A549 (cell line): Measurements from ENCODE around the gene TIGD1. TPM values are rescaled to one million over a fixed set of nuclear protein-coding genes. Genes with fewer than 3 reads are reported as not detected.

Source experiments
- ATAC-seq, 2 experiments: fragments of 200-7000 bp in 1 of 2; fragments of >200 bp in 1 of 2; cut with Nextera tagmentation in 1 of 2; cut with Tn5 transposase in 1 of 2; 3 replicates each; pipeline versions ENCODE4 v1.8.0 to v1.9.1; 2018 to 2020; ENCODE audit warnings: mild to moderate bottlenecking in 1 of 2, moderate library complexity in 1 of 2
- CTCF ChIA-PET: fragments of 300-600 bp; sonication (Branson Sonifier 250); formaldehyde crosslinking; extraction: SDS; loops from one replicate; lab custom pipeline; 2021; ENCODE audit warnings: antibody characterized with exemption, inconsistent platforms; lab: Yijun Ruan, JAX
- POLR2A ChIA-PET: fragments of 350-600 bp; formaldehyde crosslinking; extraction: SDS; loops from one replicate; lab custom pipeline; 2021; ENCODE audit warnings: antibody characterized with exemption, inconsistent platforms; lab: Yijun Ruan, JAX
- DNase-seq, 2 experiments: peaks; one replicate each; pipeline versions ENCODE4 v3.0.0 to v3.0.0-alpha.2; 2011 to 2016; ENCODE audit warnings: low read depth in 1 of 2, low spot score in 1 of 2
- FAIRE-seq: peaks from 2 replicates; lab custom pipeline; 2011; peaks lifted over from hg19 to GRCh38; lab: Jason Lieb, UNC
- H3K27ac ChIP-seq, 2 experiments: fragments of >200 bp; sonication (Bioruptor Twin); formaldehyde crosslinking; 3 replicates each; pipeline ENCODE4 v1.5.1; 2016 to 2017
- H3K4me1 ChIP-seq: fragments of >200 bp; sonication (Bioruptor Twin); formaldehyde crosslinking; 3 replicates; pipeline ENCODE4 v1.6.1; 2016
- H3K4me2 ChIP-seq: fragments of >200 bp; sonication (Bioruptor Twin); formaldehyde crosslinking; 3 replicates; pipeline ENCODE4 v1.6.1; 2016
- H3K4me3 ChIP-seq: fragments of >200 bp; sonication (Bioruptor Twin); formaldehyde crosslinking; 3 replicates; pipeline ENCODE4 v1.5.1; 2016
- H3K9me3 ChIP-seq: fragments of >200 bp; sonication (Bioruptor Twin); formaldehyde crosslinking; 3 replicates; pipeline ENCODE4 v1.6.1; 2016
- BHLHE40 ChIP-seq: IDR thresholded peaks from 2 replicates; pipeline ENCODE4 v1.6.1; 2012; ENCODE audit warnings: low read depth, low read length, inconsistent platforms
- CBX8 ChIP-seq: fragments of 200-600 bp; sonication (generic); IDR thresholded peaks from 2 replicates; pipeline ENCODE4 v1.6.1; 2016
- CEBPB ChIP-seq, 2 experiments: fragments of >200 bp in 1 of 2; sonication (Bioruptor Twin) in 1 of 2; formaldehyde crosslinking in 1 of 2; IDR thresholded peaks; 2 replicates each; pipeline ENCODE4 v1.6.1; 2012 to 2016
- CHD2 ChIP-seq: fragments of 150-350 bp; IDR thresholded peaks from 2 replicates; pipeline ENCODE4 v1.6.1; 2014; ENCODE audit warnings: low read length; ENCODE audit not compliant: partially characterized antibody
- EHF ChIP-seq: fragments of 250-450 bp; sonication (Bioruptor Pico); IDR thresholded peaks from 2 replicates; pipeline ENCODE4 v1.5.0; 2020; ENCODE audit warnings: mild to moderate bottlenecking
- ELK1 ChIP-seq: fragments of 150-350 bp; IDR thresholded peaks from 2 replicates; pipeline ENCODE4 v1.6.1; 2014; ENCODE audit warnings: low read depth, mild to moderate bottlenecking, low read length
- ESRRA ChIP-seq: fragments of 150-350 bp; IDR thresholded peaks from 2 replicates; pipeline ENCODE4 v1.6.1; 2014; ENCODE audit warnings: mild to moderate bottlenecking, low read length, borderline replicate concordance
- FOSL2 ChIP-seq, 2 experiments: fragments of 450-650 bp in 1 of 2; fragments of >200 bp in 1 of 2; sonication (Bioruptor Twin) in 1 of 2; formaldehyde crosslinking; IDR thresholded peaks; 2 replicates each; pipeline versions ENCODE4 v1.5.0 to v1.6.1; 2016 to 2020; ENCODE audit warnings: mild to moderate bottlenecking in 1 of 2, moderate library complexity in 1 of 2
- HEYL ChIP-seq: fragments of 250-450 bp; sonication (Bioruptor Pico); IDR thresholded peaks from 2 replicates; pipeline ENCODE4 v1.8.0; 2021; ENCODE audit warnings: mild to moderate bottlenecking, moderate library complexity
- JUN ChIP-seq, 2 experiments: fragments of >200 bp; sonication (Bioruptor Twin); formaldehyde crosslinking; IDR thresholded peaks; 2 replicates in 1 of 2; 3 replicates in 1 of 2; pipeline ENCODE4 v1.6.1; 2016 to 2017
- KDM1A ChIP-seq: fragments of 200-600 bp; sonication (generic); IDR thresholded peaks from 2 replicates; pipeline ENCODE4 v1.6.1; 2016; ENCODE audit warnings: low read depth, mild to moderate bottlenecking
- KDM5A ChIP-seq: fragments of 200-600 bp; sonication (generic); IDR thresholded peaks from 2 replicates; pipeline ENCODE4 v1.6.1; 2016; ENCODE audit warnings: antibody characterized with exemption, mild to moderate bottlenecking
- MAZ ChIP-seq: fragments of 150-350 bp; IDR thresholded peaks from 2 replicates; pipeline ENCODE4 v1.6.1; 2014; ENCODE audit warnings: antibody characterized with exemption, low read depth, low read length, borderline replicate concordance
- NR3C1 ChIP-seq: fragments of >200 bp; sonication (Bioruptor Twin); formaldehyde crosslinking; IDR thresholded peaks from 3 replicates; pipeline ENCODE4 v1.6.1; 2017
- POLR2AphosphoS2 ChIP-seq: conservative IDR thresholded peaks from 2 replicates; pipeline ENCODE4 v1.6.1; 2012; ENCODE audit warnings: low read length, improper control_type of control experiment, inconsistent platforms
- RARB ChIP-seq: fragments of 250-450 bp; sonication (Bioruptor Pico); IDR thresholded peaks from 2 replicates; pipeline ENCODE4 v1.8.0; 2021; ENCODE audit warnings: mild to moderate bottlenecking, moderate library complexity
- REST ChIP-seq: fragments of 200-600 bp; sonication (generic); IDR thresholded peaks from 2 replicates; pipeline ENCODE4 v1.6.1; 2016; ENCODE audit warnings: antibody characterized with exemption, mild to moderate bottlenecking, moderate library complexity
- RNF2 ChIP-seq: fragments of 200-600 bp; sonication (generic); IDR thresholded peaks from 2 replicates; pipeline ENCODE4 v1.6.1; 2016; ENCODE audit warnings: low read depth, mild to moderate bottlenecking, antibody characterized with exemption, moderate library complexity, borderline replicate concordance
- TFCP2L1 ChIP-seq: fragments of 250-450 bp; sonication (Bioruptor Pico); IDR thresholded peaks from 2 replicates; pipeline ENCODE4 v1.5.0; 2021; ENCODE audit warnings: mild to moderate bottlenecking
- ZSCAN20 ChIP-seq: fragments of 250-450 bp; sonication (Bioruptor Pico); IDR thresholded peaks from 2 replicates; pipeline ENCODE4 v1.8.0; 2022; ENCODE audit warnings: mild to moderate bottlenecking, moderate library complexity
- WGBS: methylation state at CpG from one replicate; pipeline ENCODE4 v1.1.6; 2017; ENCODE audit errors: missing lambda C conversion rate; 5-methylcytosine and 5-hydroxymethylcytosine counted together
- polyA plus RNA-seq, 4 experiments: library from polyadenylated mRNA; depleted of rRNA in 3 of 4; stranded (reverse); fragments of >200 nt; fragmentation: RNase III in 1 of 4; extraction: RNeasy Plus Mini Kit Qiagen cat#74134 plus additional on column Dnase treatment in 1 of 4; gene quantifications; 2 replicates in 3 of 4; 3 replicates in 1 of 4; pipeline ENCODE4 v1.2.3, GENCODE V29; 2011 to 2017
- TF ChIP-seq, protein P1 (sequence below): fragments of 450-650 bp; IDR thresholded peaks from 2 replicates; pipeline ENCODE4 v1.6.1; 2014; ENCODE audit warnings: antibody characterized with exemption
- TF ChIP-seq, protein P2 (sequence below): IDR thresholded peaks from 2 replicates; pipeline ENCODE4 v1.6.1; 2012; ENCODE audit warnings: low read depth, borderline replicate concordance
- TF ChIP-seq, protein P3 (sequence below): IDR thresholded peaks from 2 replicates; pipeline ENCODE4 v1.6.1; 2012

The TIGD1 gene
- polyA plus RNA-seq, 2 of the 4 experiments (the other 2 are of a cell fraction): 5.7 to 10.5 TPM

DNA sequence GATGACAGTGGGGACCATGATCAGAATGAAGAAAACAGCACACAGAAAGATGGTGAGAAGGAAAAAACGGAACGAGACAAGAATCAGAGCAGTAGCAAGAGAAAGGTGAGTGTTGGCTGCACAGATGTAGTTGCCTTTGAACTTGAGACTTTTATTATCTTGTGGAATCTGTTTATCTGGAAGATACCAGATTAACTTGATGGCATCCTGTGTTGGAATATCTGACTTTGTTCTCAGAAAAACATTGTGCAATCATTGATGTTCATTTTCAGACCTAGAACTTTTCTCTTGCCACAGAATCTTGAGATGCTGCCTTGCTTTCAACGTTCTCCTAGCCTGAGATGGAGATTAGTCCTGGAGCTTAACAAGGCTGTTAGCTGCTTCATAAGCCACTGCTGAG lies 6.1 kb upstream of the TIGD1 start:
- no peak for ATAC-seq
- 88% methylated on average over 3 of the region's 3 CpGs for whole genome bisulfite sequencing
- DNase-seq: no peak
- no peak overlapping the region for H3K4me3 ChIP-seq
- H3K4me1 ChIP-seq: peaks cover 5% of the 10 kb centered on the region; the same call in 2 of the 3 replicates
- TF ChIP-seq CEBPB (IDR thresholded peaks at IDR 0.05) (0 out of 4 replicates have a peak, but pooled peaks of 1 of the 2 experiments have one; percentile 5), TFCP2L1 (CRISPR knock-in tag) (no peak), JUN (IDR thresholded peaks at IDR 0.05) (no peak), REST (no peak), RARB (CRISPR knock-in tag) (no peak), ZSCAN20 (CRISPR knock-in tag) (no peak), ELK1 (no peak), HEYL (no peak), KDM5A (no peak)
- H3K27ac ChIP-seq: no peak overlapping the region
- no peaks in the 10 kb centered on the region for H3K9me3 ChIP-seq
- POLR2A ChIA-PET: no interaction called here
- no peak overlapping the region for H3K4me2 ChIP-seq
- CTCF ChIA-PET: interaction anchor here (0.7 kb wide), 1 partner anchor 17 kb away, joined by 3 read pairs; no protein-coding TSS in a partner anchor
- FAIRE-seq: no peak

DNA sequence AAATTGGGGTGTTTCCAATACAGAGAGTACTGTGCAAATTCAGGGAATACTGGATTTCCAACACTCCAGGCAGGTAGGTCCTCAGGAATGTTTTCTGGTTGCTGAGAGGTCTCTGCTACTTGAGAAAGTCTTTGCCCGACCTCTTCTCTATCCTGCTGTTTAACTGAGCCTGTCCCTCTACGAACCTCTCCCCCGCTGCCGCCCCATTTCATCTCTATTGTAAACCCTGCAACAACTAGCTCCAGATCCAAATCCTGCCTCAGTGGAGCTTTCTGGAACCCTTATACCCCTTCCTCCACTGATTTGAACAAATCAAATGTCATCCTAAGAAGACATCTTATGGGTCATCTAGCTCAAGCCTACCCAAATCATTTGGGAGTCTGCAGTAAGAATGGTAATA lies 1.4 kb upstream of the TIGD1 start:
- Histone ChIP-seq H3K4me2 (peak overlapping the region; percentile 70), H3K4me3 (peak overlapping the region; percentile 95), H3K4me1 (peaks cover 5% of the 10 kb centered on the region; the same call in 2 of the 3 replicates), H3K27ac (peak overlapping the region in 1 of 2 experiments; percentile 99; a peak in 3 of 6 replicates), H3K9me3 (no peaks in the 10 kb centered on the region)
- TF ChIP-seq KDM5A: no peak
- TF ChIP-seq CEBPB (IDR thresholded peaks at IDR 0.05): no peak
- TF ChIP-seq, protein P1, sequence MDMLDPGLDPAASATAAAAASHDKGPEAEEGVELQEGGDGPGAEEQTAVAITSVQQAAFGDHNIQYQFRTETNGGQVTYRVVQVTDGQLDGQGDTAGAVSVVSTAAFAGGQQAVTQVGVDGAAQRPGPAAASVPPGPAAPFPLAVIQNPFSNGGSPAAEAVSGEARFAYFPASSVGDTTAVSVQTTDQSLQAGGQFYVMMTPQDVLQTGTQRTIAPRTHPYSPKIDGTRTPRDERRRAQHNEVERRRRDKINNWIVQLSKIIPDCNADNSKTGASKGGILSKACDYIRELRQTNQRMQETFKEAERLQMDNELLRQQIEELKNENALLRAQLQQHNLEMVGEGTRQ: no peak
- no peak for TF ChIP-seq ESRRA
- TF ChIP-seq FOSL2 (IDR thresholded peaks at IDR 0.05): no peak
- no peak for TF ChIP-seq FOSL2 (CRISPR knock-in tag; IDR thresholded peaks at IDR 0.05)
- no peak for TF ChIP-seq NR3C1
- TF ChIP-seq BHLHE40: no peak
- TF ChIP-seq KDM1A: no peak
- ChIA-PET CTCF (interaction anchor here (1.1 kb wide), 1 partner anchor 22 kb away, joined by 3 read pairs; no protein-coding TSS in a partner anchor), POLR2A (no interaction called here)
- DNase-seq (no peak), ATAC-seq (no peak), FAIRE-seq (no peak)
- 94% methylated on average over 4 of the region's 4 CpGs for WGBS

- ChIA-PET POLR2A (interaction anchor here (1.1 to 1.5 kb wide), 4 partner anchors 27 to 39 kb away, joined by 3 to 13 read pairs (median 4); no protein-coding TSS in a partner anchor), CTCF (interaction anchor here (0.7 to 1.4 kb wide), 2 partner anchors 18 to 43 kb away, joined by 3 to 7 read pairs; no protein-coding TSS in a partner anchor)
These were observed 887 bp upstream of the TIGD1 start for GRCh38 chr2:232551250-232551638.

More at GRCh38 chr2:232551250-232551638, 887 bp upstream of the TIGD1 start:
- 1% methylated on average over 7 of the region's 7 CpGs for WGBS
- Histone ChIP-seq H3K9me3 (no peaks in the 10 kb centered on the region), H3K4me1 (peaks cover 5% of the 10 kb centered on the region; the same call in 2 of the 3 replicates), H3K4me2 (peak overlapping the region; percentile 70), H3K27ac (peak overlapping the region; percentile 99), H3K4me3 (peak overlapping the region; percentile 95)
- DNase-seq (no peak), FAIRE-seq (no peak), ATAC-seq (peak in 1 of 2 experiments; percentile 45; a peak in 3 of 6 replicates)
- TF ChIP-seq TFCP2L1 (CRISPR knock-in tag): no peak
- TF ChIP-seq RNF2: no peak
- TF ChIP-seq, protein P2, sequence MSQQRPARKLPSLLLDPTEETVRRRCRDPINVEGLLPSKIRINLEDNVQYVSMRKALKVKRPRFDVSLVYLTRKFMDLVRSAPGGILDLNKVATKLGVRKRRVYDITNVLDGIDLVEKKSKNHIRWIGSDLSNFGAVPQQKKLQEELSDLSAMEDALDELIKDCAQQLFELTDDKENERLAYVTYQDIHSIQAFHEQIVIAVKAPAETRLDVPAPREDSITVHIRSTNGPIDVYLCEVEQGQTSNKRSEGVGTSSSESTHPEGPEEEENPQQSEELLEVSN: no peak
- TF ChIP-seq EHF (CRISPR knock-in tag): no peak
- TF ChIP-seq JUN (IDR thresholded peaks at IDR 0.05): no peak
- TF ChIP-seq, protein P3, sequence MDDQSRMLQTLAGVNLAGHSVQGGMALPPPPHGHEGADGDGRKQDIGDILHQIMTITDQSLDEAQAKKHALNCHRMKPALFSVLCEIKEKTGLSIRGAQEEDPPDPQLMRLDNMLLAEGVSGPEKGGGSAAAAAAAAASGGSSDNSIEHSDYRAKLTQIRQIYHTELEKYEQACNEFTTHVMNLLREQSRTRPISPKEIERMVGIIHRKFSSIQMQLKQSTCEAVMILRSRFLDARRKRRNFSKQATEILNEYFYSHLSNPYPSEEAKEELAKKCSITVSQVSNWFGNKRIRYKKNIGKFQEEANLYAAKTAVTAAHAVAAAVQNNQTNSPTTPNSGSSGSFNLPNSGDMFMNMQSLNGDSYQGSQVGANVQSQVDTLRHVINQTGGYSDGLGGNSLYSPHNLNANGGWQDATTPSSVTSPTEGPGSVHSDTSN: no peak
- TF ChIP-seq CBX8: no peak
- TF ChIP-seq MAZ: no peak
- no peak for TF ChIP-seq CHD2
- TF ChIP-seq POLR2AphosphoS2: no peak
- TF ChIP-seq, protein P1: no peak
